H1 (cell line): ENCODE results near the gene IDH3A. TPM values are rescaled to one million over a fixed set of nuclear protein-coding genes. Genes with fewer than 3 reads are reported as not detected.

Experiments used
- CTCF ChIA-PET: fragments of 300-600 bp; sonication (Branson Sonifier 250); formaldehyde crosslinking; loops from one replicate; lab custom pipeline; 2021; ENCODE audit not compliant: partially characterized antibody; lab: Charles Lee
- POLR2A ChIA-PET: fragments of 300-600 bp; sonication (Branson Sonifier 250); formaldehyde crosslinking; loops from one replicate; lab custom pipeline; 2021; ENCODE audit warnings: inconsistent platforms; ENCODE audit not compliant: partially characterized antibody; lab: Charles Lee
- DNase-seq, 2 experiments: peaks; one replicate each; pipeline versions ENCODE4 v3.0.0 to v3.0.0-alpha.2; 2010 to 2022; ENCODE audit warnings: low spot score in 2 of 2, low read depth in 1 of 2, mixed read lengths in 1 of 2
- FAIRE-seq: peaks from 2 replicates; lab custom pipeline; 2011; peaks lifted over from hg19 to GRCh38; lab: Jason Lieb, UNC
- H2AFZ ChIP-seq: 2 replicates; pipeline ENCODE4 v1.8.1; 2012; ENCODE audit warnings: low read length, inconsistent platforms
- H2AK5ac ChIP-seq: 2 replicates; pipeline ENCODE4 v1.6.1; 2013; ENCODE audit warnings: low read depth, low read length
- H2BK120ac ChIP-seq: replicated peaks from 2 replicates; pipeline ENCODE3; 2013; ENCODE audit warnings: low read depth, low read length, inconsistent platforms
- H2BK12ac ChIP-seq: 2 replicates; pipeline ENCODE4 v1.6.1; 2013; ENCODE audit warnings: low read depth, low read length
- H2BK15ac ChIP-seq: 2 replicates; pipeline ENCODE4 v1.6.1; 2013; ENCODE audit warnings: low read length
- H2BK20ac ChIP-seq: 2 replicates; pipeline ENCODE4 v1.6.1; 2013; ENCODE audit warnings: low read length
- H2BK5ac ChIP-seq: 2 replicates; pipeline ENCODE4 v1.6.1; 2013; ENCODE audit warnings: low read depth, low read length
- H3K14ac ChIP-seq: 2 replicates; pipeline ENCODE4 v1.6.1; 2013; ENCODE audit warnings: inconsistent platforms; ENCODE audit not compliant: insufficient read length
- H3K18ac ChIP-seq: 2 replicates; pipeline ENCODE4 v1.6.1; 2013; ENCODE audit warnings: low read length; ENCODE audit errors: extremely low read depth
- H3K23ac ChIP-seq: 2 replicates; pipeline ENCODE4 v1.6.1; 2013; ENCODE audit warnings: inconsistent platforms; ENCODE audit not compliant: insufficient read length
- H3K23me2 ChIP-seq: 2 replicates; pipeline ENCODE4 v1.6.1; 2013; ENCODE audit warnings: low read depth, low read length
- H3K27ac ChIP-seq: 2 replicates; pipeline ENCODE4 v1.6.1; 2011; ENCODE audit warnings: low read depth, low read length, inconsistent platforms
- H3K27me3 ChIP-seq, 4 experiments: replicated peaks in 1 of 4; 1 replicate in 1 of 4; 2 replicates in 3 of 4; pipeline versions ENCODE4 v1.6.1 to v1.8.1; 2011 to 2013; ENCODE audit warnings: low read length in 3 of 4, mild to moderate bottlenecking in 3 of 4, inconsistent platforms in 2 of 4, mixed read lengths in 2 of 4, moderate library complexity in 1 of 4; ENCODE audit not compliant: control insufficient read depth in 3 of 4, insufficient read depth in 3 of 4; ENCODE audit errors: extremely low read depth in 1 of 4
- H3K36me3 ChIP-seq, 4 experiments: 2 replicates each; pipeline versions ENCODE4 v1.6.1 to v1.8.1; 2011 to 2013; ENCODE audit warnings: mild to moderate bottlenecking in 4 of 4, low read length in 3 of 4, moderate library complexity in 2 of 4, control low read depth in 1 of 4, inconsistent platforms in 1 of 4; ENCODE audit not compliant: insufficient read depth in 4 of 4, control insufficient read depth in 2 of 4
- H3K4ac ChIP-seq: replicated peaks from 2 replicates; pipeline ENCODE3; 2013; ENCODE audit warnings: low read length, low read depth, mixed read lengths, inconsistent platforms; ENCODE audit not compliant: insufficient read length
- H3K4me1 ChIP-seq, 4 experiments: replicated peaks in 1 of 4; 1 replicate in 1 of 4; 2 replicates in 3 of 4; pipeline versions ENCODE4 v1.6.1 to v1.8.1; 2011 to 2013; ENCODE audit warnings: low read length in 3 of 4, inconsistent platforms in 2 of 4, mixed read lengths in 1 of 4; ENCODE audit not compliant: insufficient read depth in 4 of 4, control insufficient read depth in 3 of 4
- H3K4me2 ChIP-seq, 2 experiments: 2 replicates each; pipeline versions ENCODE4 v1.6.1 to v1.8.1; 2011 to 2013; ENCODE audit warnings: low read depth in 2 of 2, low read length in 2 of 2, control low read depth in 1 of 2, inconsistent platforms in 1 of 2, mild to moderate bottlenecking in 1 of 2; ENCODE audit not compliant: insufficient read depth in 1 of 2
- H3K4me3 ChIP-seq, 4 experiments: fragments of 200-600, 300-600 bp in 1 of 4; sonication (generic), shearing (Covaris generic), sonication (Bioruptor Twin) in 1 of 4; 2 replicates each; pipeline versions ENCODE4 v1.5.1 to v1.8.1; 2011 to 2016; ENCODE audit warnings: low read length in 4 of 4, low read depth in 3 of 4, control low read depth in 2 of 4, inconsistent platforms in 2 of 4, mild to moderate bottlenecking in 2 of 4, mixed read lengths in 1 of 4, moderate library complexity in 1 of 4; ENCODE audit not compliant: insufficient read depth in 2 of 4; ENCODE audit errors: extremely low read depth in 1 of 4
- H3K56ac ChIP-seq: replicated peaks from 2 replicates; pipeline ENCODE3; 2013; ENCODE audit warnings: low read depth, mild to moderate bottlenecking, mixed read lengths, low read length, inconsistent platforms; ENCODE audit not compliant: insufficient read length
- H3K79me1 ChIP-seq: 2 replicates; pipeline ENCODE4 v1.6.1; 2013; ENCODE audit warnings: low read depth, low read length, control low read depth
- H3K79me2 ChIP-seq, 2 experiments: 2 replicates each; pipeline versions ENCODE4 v1.6.1 to v1.8.1; 2012 to 2013; ENCODE audit warnings: low read length in 2 of 2, mild to moderate bottlenecking in 2 of 2, inconsistent platforms in 1 of 2; ENCODE audit not compliant: insufficient read depth in 2 of 2, control insufficient read depth in 1 of 2
- H3K9ac ChIP-seq, 4 experiments: replicated peaks in 1 of 4; 1 replicate in 1 of 4; 2 replicates in 3 of 4; pipeline versions ENCODE4 v1.6.1 to v1.8.1; 2011 to 2013; ENCODE audit warnings: low read depth in 3 of 4, low read length in 3 of 4, control low read depth in 2 of 4, mild to moderate bottlenecking in 2 of 4, moderate library complexity in 2 of 4, inconsistent platforms in 1 of 4; ENCODE audit errors: extremely low read depth in 1 of 4
- H3K9me3 ChIP-seq, 2 experiments: 2 replicates each; pipeline versions ENCODE4 v1.6.1 to v1.8.1; 2012 to 2013; ENCODE audit warnings: mild to moderate bottlenecking in 2 of 2, moderate library complexity in 2 of 2, control low read depth in 1 of 2, inconsistent platforms in 1 of 2, low read depth in 1 of 2, low read length in 1 of 2, mixed read lengths in 1 of 2; ENCODE audit not compliant: insufficient read depth in 2 of 2
- H4K20me1 ChIP-seq, 2 experiments: replicated peaks in 1 of 2; 2 replicates each; pipeline versions ENCODE3 to v1.8.1; 2011 to 2013; ENCODE audit warnings: inconsistent platforms in 2 of 2, low read length in 2 of 2, mild to moderate bottlenecking in 1 of 2; ENCODE audit not compliant: insufficient read depth in 2 of 2, control insufficient read depth in 1 of 2
- H4K5ac ChIP-seq: 2 replicates; pipeline ENCODE4 v1.6.1; 2013; ENCODE audit warnings: low read length, low read depth, mixed read lengths, inconsistent platforms; ENCODE audit not compliant: insufficient read length
- H4K8ac ChIP-seq: 2 replicates; pipeline ENCODE4 v1.8.0; 2013; ENCODE audit warnings: mild to moderate bottlenecking, moderate library complexity, low read length, inconsistent platforms; ENCODE audit not compliant: insufficient read depth; ENCODE audit errors: extremely low read depth
- H4K91ac ChIP-seq: replicated peaks from 2 replicates; pipeline ENCODE3; 2013; ENCODE audit warnings: low read length, mixed read lengths, inconsistent platforms; ENCODE audit not compliant: insufficient read length
- EP300 ChIP-seq, 2 experiments: IDR thresholded peaks; 1 replicate in 1 of 2; 2 replicates in 1 of 2; pipeline ENCODE4 v1.6.1; 2011 to 2012; ENCODE audit warnings: low read depth in 2 of 2, low read length in 2 of 2, mild to moderate bottlenecking in 2 of 2, borderline replicate concordance in 1 of 2, inconsistent platforms in 1 of 2, moderate library complexity in 1 of 2
- POLR2A ChIP-seq, 2 experiments: IDR thresholded peaks; 1 replicate in 1 of 2; 2 replicates in 1 of 2; pipeline ENCODE4 v1.6.1; 2011; ENCODE audit warnings: low read depth in 2 of 2, low read length in 2 of 2, mild to moderate bottlenecking in 2 of 2; ENCODE audit errors: control extremely low read depth in 1 of 2
- POLR2AphosphoS5 ChIP-seq: IDR thresholded peaks from 2 replicates; pipeline ENCODE4 v1.6.1; 2011; ENCODE audit warnings: low read depth, low read length
- RXRA ChIP-seq: IDR thresholded peaks from 2 replicates; pipeline ENCODE4 v1.6.1; 2011; ENCODE audit warnings: low read depth, mild to moderate bottlenecking, low read length, moderate library complexity; ENCODE audit not compliant: insufficient read depth
- SIX5 ChIP-seq: IDR thresholded peaks from 2 replicates; pipeline ENCODE4 v1.6.1; 2011; ENCODE audit warnings: mild to moderate bottlenecking, low read depth, low read length
- SUZ12 ChIP-seq: fragments of 200-600 bp; sonication (generic); IDR thresholded peaks from 2 replicates; pipeline ENCODE4 v1.6.1; 2012; ENCODE audit warnings: mild to moderate bottlenecking, inconsistent platforms, low read length, moderate library complexity, mixed read lengths
- WGBS, 2 experiments: shearing (Covaris generic) in 1 of 2; methylation state at CpG; one replicate each; pipeline versions ENCODE4 v1.1.6 to v1.1.7; 2013 to 2015; ENCODE audit warnings: low lambda C conversion rate in 2 of 2, mixed read lengths in 2 of 2, inconsistent platforms in 1 of 2, low coverage in 1 of 2, missing lambda C conversion rate in 1 of 2; ENCODE audit not compliant: insufficient replicate concordance in 2 of 2, insufficient coverage in 1 of 2, insufficient read length in 1 of 2; ENCODE audit errors: extremely low coverage in 1 of 2, missing lambda C conversion rate in 1 of 2; 5-methylcytosine and 5-hydroxymethylcytosine counted together
- polyA plus RNA-seq, 7 experiments: library from polyadenylated mRNA; depleted of rRNA in 3 of 7; stranded (reverse) in 5 of 7; unstranded in 2 of 7; fragments of >200 nt in 5 of 7; fragments of 200-250 nt in 2 of 7; gene quantifications; 1 replicate in 5 of 7; 2 replicates in 1 of 7; 4 replicates in 1 of 7; pipeline versions ENCODE4 v1.2.1 to v1.2.3, GENCODE V29; 2011 to 2013; ENCODE audit warnings: missing spikeins in 2 of 7, mixed read lengths in 2 of 7
- total RNA-seq: library from RNA; stranded (reverse); fragmentation: NEBNext Ultra II Directional; extraction: Animal tissue kit (Norgen Biotek cat#: 25700); gene quantifications from 2 replicates; pipeline ENCODE4 v1.2.1, GENCODE V29; 2021
- TF ChIP-seq, protein P1 (sequence below): IDR thresholded peaks from 2 replicates; pipeline ENCODE4 v1.6.1; 2012; ENCODE audit warnings: inconsistent platforms

The IDH3A gene
- total and polyA plus RNA-seq, 2 of the 8 experiments (the other 6 are each of a cell fraction or from before 2014, with no cell fraction given), result 23.4 to 36.8 TPM

- no peak overlapping the region for H3K27ac ChIP-seq
- H3K27me3 ChIP-seq, result no peaks in the 10 kb centered on the region
- H3K4ac ChIP-seq, result no peak overlapping the region
- H3K14ac ChIP-seq, result no peak overlapping the region
- H3K4me1 ChIP-seq, result peaks cover 0 to 4% (median 0%) of the 10 kb centered on the region in 4 experiments; a peak in 2 of 7 replicates
- H2AFZ ChIP-seq, result no peak overlapping the region
- H2BK12ac ChIP-seq, result no peak overlapping the region
- H2BK120ac ChIP-seq, result no peak overlapping the region
- H3K4me2 ChIP-seq, result peak overlapping the region in 1 of 2 experiments; percentile 19; a peak in 1 of 4 replicates
- peaks cover 0 to 11% (median 5%) of the 10 kb centered on the region in 4 experiments; a peak in 5 of 8 replicates for H3K36me3 ChIP-seq
- no peak overlapping the region for H4K8ac ChIP-seq
- no peak for DNase-seq
- H2AK5ac ChIP-seq, result no peak overlapping the region
- TF ChIP-seq, protein P1, sequence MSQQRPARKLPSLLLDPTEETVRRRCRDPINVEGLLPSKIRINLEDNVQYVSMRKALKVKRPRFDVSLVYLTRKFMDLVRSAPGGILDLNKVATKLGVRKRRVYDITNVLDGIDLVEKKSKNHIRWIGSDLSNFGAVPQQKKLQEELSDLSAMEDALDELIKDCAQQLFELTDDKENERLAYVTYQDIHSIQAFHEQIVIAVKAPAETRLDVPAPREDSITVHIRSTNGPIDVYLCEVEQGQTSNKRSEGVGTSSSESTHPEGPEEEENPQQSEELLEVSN, result no peak
- TF ChIP-seq POLR2A (IDR thresholded peaks at IDR 0.05; ENCODE audit: control extremely low read depth in 1 of 2, low read depth in 2 of 2, low read length in 2 of 2) (no peak), POLR2AphosphoS5 (no peak), SIX5 (no peak), SUZ12 (no peak), EP300 (IDR thresholded peaks at IDR 0.05; ENCODE audit: borderline replicate concordance in 1 of 2, low read depth in 2 of 2, low read length in 2 of 2) (no peak), RXRA (no peak)
- CTCF ChIA-PET, result interaction anchor here (0.6 to 1.7 kb wide), 5 partner anchors 8 to 85 kb away, joined by 3 to 8 read pairs (median 3); no protein-coding TSS in a partner anchor
- no peak overlapping the region for H2BK20ac ChIP-seq
- H3K56ac ChIP-seq, result no peak overlapping the region
- no peaks in the 10 kb centered on the region for H3K79me1 ChIP-seq
- no peaks in the 10 kb centered on the region for H3K9me3 ChIP-seq
- no peak overlapping the region for H2BK5ac ChIP-seq
- peaks cover 0 to 1% of the 10 kb centered on the region in 2 experiments for H4K20me1 ChIP-seq
- no peak overlapping the region for H4K5ac ChIP-seq
- H3K23me2 ChIP-seq, result no peaks in the 10 kb centered on the region
- no peak overlapping the region for H3K18ac ChIP-seq
- no peak for FAIRE-seq
- H4K91ac ChIP-seq, result no peak overlapping the region
- POLR2A ChIA-PET, result no interaction called here
- WGBS, 2 experiments, result 10% methylated on average over 2 of the region's 2 CpGs; no CpG with 5 or more reads in 1 of the 2 experiments
- no peak overlapping the region for H3K23ac ChIP-seq
- H3K79me2 ChIP-seq, result no peaks in the 10 kb centered on the region
- peak overlapping the region in 1 of 4 experiments; percentile 7; a peak in 1 of 8 replicates for H3K4me3 ChIP-seq
- H3K9ac ChIP-seq, result no peak overlapping the region
- H2BK15ac ChIP-seq, result no peak overlapping the region
Observed at GRCh38 chr15:78157203-78157602, 8.0 kb downstream of the IDH3A start.
